ENCODE measurements around the gene UNC5C. TPM values are rescaled to one million over a fixed set of nuclear protein-coding genes. Genes with fewer than 3 reads are reported as not detected.

UNC5C gene
- total RNA-seq, 4 donors from 2014 or later: 4.6 to 8.1 (median 6.0) TPM

DNA sequence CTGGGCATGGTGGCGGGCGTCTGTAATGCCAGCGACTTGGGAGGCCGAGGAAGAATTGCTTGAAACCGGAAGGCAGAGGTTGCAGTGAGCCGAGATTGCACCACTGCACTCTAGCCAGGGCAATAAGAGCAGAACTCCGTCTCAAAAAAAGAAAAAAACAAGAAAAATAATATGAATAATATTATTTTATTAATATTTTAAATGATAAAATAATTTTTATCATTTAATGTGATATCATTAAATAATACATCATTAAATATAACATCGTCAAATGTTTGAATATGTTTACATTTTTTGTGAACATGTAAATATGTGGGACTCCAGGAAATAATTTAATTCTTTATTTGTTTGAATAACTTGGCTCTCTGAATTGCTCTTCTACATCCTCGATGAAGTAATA is 15.5 kb downstream of the UNC5C start:
- no peak for DNase-seq (ENCODE audit: low spot score)
- TF ChIP-seq, protein P1, sequence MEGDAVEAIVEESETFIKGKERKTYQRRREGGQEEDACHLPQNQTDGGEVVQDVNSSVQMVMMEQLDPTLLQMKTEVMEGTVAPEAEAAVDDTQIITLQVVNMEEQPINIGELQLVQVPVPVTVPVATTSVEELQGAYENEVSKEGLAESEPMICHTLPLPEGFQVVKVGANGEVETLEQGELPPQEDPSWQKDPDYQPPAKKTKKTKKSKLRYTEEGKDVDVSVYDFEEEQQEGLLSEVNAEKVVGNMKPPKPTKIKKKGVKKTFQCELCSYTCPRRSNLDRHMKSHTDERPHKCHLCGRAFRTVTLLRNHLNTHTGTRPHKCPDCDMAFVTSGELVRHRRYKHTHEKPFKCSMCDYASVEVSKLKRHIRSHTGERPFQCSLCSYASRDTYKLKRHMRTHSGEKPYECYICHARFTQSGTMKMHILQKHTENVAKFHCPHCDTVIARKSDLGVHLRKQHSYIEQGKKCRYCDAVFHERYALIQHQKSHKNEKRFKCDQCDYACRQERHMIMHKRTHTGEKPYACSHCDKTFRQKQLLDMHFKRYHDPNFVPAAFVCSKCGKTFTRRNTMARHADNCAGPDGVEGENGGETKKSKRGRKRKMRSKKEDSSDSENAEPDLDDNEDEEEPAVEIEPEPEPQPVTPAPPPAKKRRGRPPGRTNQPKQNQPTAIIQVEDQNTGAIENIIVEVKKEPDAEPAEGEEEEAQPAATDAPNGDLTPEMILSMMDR (IDR thresholded peaks at IDR 0.05): no peak
- no peak for ATAC-seq (ENCODE audit: low FRiP score)

GRCh38 chr4:95532305-95532704 is 16.5 kb downstream of the UNC5C start:
- no peak for ATAC-seq (ENCODE audit: low FRiP score)
- DNase-seq (ENCODE audit: low spot score): no peak
- TF ChIP-seq, protein P1 (IDR thresholded peaks at IDR 0.05): no peak

DNA sequence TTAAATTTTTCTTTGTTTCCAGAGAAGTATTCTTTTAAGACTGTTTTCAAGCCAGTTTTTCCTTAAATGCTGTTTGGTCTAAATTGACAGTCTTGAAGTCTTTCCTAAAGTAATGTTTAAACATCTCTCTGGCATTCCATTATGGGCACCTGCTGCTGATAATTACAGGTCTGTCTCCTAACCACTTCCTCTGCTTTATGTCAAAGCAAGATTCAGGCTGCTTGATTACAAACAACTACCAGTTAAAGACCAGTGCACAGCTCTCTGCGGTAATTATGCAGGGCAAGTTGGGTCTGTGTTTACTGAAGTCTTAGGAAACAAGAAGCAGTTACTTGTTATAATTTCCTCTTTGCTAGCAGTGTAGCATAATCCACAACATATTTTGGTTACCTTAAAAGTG is 17.6 kb downstream of the UNC5C start:
- TF ChIP-seq, protein P1 (IDR thresholded peaks at IDR 0.05): no peak
- no peak for ATAC-seq (ENCODE audit: low FRiP score)
- no peak for DNase-seq (ENCODE audit: low spot score)

- DNase-seq (ENCODE audit: low spot score) (no peak), ATAC-seq (ENCODE audit: low FRiP score) (no peak)
- TF ChIP-seq, protein P1 (IDR thresholded peaks at IDR 0.05): no peak
Measured at GRCh38 chr4:95529946-95530345, 18.8 kb downstream of the UNC5C start.

DNA sequence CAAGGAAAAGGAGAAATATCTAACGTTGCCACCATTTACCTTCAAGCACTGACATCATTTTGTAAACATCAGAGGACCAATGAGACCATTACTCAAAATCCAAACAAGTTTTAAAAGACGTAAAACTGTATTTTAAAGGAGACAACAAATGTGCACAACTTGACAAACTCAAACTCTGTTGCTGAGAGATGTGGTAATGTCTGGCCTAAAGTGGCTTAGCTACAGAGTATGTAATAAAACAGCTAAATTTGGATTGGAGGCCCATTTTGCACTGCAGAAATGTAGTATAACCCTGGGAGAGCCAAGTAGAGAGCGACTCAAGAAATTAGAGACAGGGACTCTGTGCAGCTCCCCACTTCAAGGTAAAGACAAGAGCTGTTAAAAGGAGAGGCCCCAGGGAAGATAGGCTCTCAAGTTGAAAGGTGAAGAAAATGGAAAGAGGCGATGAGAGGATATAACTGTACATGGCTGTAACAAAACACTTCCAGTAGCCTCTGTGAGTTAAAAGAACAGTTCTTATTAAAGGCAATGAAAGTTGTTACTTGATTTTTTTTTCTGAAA is 20.3 kb downstream of the UNC5C start:
- DNase-seq (ENCODE audit: low spot score): no peak
- no peak for ATAC-seq (ENCODE audit: low FRiP score)

DNA sequence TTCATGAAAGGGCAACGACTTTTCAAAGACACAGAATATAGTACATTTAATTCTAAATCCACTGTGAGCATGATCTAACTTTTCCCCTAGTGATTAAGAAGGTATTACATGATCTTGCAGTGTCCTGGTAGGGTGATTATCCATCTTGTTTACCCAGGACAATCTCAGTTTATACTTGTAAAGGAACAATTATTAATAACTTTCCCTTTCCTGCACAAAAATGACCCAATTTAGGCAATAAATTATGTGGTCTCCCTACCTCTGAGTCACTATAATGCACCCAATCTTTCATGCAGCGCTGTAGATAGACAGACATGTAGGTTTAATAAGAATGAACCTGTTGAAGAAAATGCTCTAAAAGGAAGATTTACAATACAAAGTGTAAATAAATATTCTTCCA is 22.7 kb downstream of the UNC5C start:
- TF ChIP-seq, protein P1 (IDR thresholded peaks at IDR 0.05): no peak
- DNase-seq (ENCODE audit: low spot score) (no peak), ATAC-seq (ENCODE audit: low FRiP score) (no peak)

More for the DNA sequence above, 20.3 kb downstream of the UNC5C start:
- TF ChIP-seq, protein P1 (IDR thresholded peaks at IDR 0.05): no peak

DNA sequence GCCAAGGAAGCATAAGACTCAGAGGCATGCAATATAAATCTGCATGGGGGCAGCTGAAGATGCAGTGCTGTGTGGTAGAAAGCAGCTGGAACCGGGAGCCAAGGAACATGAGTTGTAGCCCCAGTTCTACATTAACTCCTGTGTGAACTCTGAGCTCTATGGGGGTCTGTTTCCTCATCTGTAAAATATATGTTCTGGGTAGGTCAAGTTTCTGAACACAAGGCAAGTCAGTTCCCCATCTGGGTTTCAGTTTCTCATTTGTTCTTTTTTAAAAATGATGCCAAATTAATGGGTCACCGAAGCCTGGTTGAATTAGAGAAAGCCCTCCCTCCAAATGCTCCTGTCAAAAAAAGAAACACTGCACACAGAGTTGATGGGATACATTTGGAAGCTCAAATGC is 24.0 kb downstream of the UNC5C start:
- no peak for ATAC-seq (ENCODE audit: low FRiP score)
- TF ChIP-seq, protein P1 (IDR thresholded peaks at IDR 0.05): no peak
- DNase-seq (ENCODE audit: low spot score): no peak

All from omental fat pad (tissue), 4 donors.